HG03095 (cell line): Measurements from ENCODE around the gene LEKR1.

ENCODE experiments used
- ATAC-seq: cut with Tn5 transposase; IDR thresholded peaks from one replicate; pipeline ENCODE4 v1.9.1; 2021; ENCODE audit warnings: moderate library complexity; ENCODE audit not compliant: unreplicated experiment

The LEKR1 gene

GRCh38 chr3:157074981-157075380, 248.8 kb downstream of the LEKR1 start:
- ATAC-seq: no peak

GRCh38 chr3:157075693-157076420, 249.7 kb downstream of the LEKR1 start:
- ATAC-seq: no peak

- no peak for ATAC-seq
Observed at GRCh38 chr3:157077565-157077991, 251.4 kb downstream of the LEKR1 start.

GRCh38 chr3:157078131-157078810, 252.1 kb downstream of the LEKR1 start:
- ATAC-seq: no peak

- no peak for ATAC-seq
Observed at GRCh38 chr3:157078811-157079185, 252.6 kb downstream of the LEKR1 start.

- no peak for ATAC-seq
Observed at GRCh38 chr3:157079676-157080369, 253.7 kb downstream of the LEKR1 start.

- peak; percentile 74 for ATAC-seq
Observed at GRCh38 chr3:157081626-157082210, 255.6 kb downstream of the LEKR1 start.

DNA sequence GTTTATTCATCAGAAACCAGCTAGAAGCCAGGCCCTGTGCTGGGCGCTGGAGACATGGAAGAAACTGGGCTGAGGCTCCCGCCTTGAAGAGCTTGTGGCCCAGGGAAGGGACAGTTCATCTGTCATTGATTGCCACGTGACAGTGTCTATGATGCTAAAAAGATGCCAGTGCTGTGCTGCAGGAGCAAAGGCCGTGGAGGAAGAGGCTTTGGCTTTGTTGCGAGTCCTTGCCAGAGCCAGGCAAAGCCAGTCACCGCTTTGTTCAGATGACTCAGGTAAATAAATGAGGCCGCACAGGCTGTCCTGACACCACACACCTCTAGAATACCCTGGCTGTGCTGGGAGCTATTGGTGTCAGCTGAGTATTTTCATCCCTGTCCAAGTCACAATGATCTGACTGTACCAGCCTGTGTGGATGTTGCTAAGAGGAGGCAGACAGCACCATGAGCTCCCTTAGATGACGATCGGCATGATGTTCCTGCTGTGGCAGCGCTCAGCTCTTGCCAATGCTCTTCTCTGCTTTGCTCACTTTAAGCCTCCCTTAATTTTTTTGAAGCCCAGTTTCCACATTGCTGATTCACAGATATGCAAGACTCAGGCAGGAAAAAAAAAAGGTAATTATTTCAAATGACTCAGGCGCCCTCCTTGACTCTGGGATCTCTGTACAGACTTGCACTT, 256.3 kb downstream of the LEKR1 start:
- no peak for ATAC-seq

DNA sequence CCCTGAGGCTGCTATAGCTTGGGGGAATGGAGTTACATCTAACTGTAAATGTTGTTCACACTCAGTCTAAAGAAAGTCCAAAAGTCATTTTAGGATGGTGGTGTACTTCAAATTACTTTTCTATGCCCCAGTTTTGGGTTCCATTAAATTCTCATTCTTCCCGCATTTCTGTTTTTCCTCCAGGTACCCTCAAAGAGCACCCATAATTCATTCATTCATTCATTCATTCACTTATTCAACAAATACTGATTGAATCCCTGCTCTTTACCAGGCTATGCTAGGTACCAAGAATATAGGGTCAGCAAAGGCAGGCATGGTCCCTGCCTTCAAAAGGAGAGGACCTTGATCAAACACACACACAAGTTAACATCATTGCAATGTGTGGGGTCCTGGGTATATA, 257.7 kb downstream of the LEKR1 start:
- ATAC-seq: no peak

DNA sequence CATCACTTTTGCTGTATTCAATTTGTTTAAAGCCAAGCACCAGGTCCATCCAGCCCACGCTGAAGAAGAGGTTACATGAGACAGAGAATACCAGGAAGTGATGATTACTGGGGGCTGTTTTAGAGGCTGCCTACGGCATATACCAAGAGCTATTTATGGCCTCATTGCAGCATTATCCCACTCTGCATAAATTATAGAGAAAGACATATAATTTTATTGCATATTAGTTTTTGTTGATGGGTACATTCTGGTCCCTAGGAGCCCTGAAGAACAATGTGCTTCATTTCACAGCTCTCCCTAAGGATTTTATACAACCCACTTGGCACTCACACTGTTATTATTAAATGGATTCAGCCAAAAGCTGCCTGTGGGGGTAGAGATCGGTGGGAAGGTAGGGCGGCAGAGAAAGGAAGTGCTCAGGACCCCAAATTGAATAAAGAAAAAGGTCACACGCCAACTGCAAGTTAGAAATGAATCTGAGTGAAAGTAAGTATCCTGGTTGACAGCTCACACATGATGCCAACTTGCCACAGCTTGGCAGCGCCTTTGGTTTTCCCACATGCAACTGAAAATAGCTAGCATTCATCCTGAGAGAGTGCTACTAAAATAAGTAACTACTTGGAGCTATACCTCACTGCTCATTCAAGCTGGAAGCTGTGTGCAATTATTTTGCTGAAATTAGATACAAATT, 260.1 kb downstream of the LEKR1 start:
- ATAC-seq: no peak

DNA sequence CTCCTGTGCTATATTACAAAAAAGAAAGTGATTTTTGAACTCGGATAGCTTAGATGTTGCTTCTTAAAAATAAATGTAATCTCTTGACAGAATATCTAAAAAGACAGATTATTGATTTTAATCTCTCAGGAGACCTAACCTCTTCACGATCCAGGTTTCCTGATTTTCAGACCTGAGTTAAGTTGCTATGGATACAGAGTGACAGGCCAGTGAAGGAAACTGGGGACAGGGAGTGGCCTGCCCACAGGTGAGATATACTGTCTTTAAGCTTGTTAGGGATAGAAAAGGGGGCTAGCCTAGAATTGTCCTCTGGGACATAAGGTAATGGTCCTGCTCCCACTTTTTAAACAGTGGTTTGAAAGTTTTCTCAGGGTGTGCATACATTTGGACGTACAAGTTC, 260.6 kb downstream of the LEKR1 start:
- ATAC-seq: no peak

DNA sequence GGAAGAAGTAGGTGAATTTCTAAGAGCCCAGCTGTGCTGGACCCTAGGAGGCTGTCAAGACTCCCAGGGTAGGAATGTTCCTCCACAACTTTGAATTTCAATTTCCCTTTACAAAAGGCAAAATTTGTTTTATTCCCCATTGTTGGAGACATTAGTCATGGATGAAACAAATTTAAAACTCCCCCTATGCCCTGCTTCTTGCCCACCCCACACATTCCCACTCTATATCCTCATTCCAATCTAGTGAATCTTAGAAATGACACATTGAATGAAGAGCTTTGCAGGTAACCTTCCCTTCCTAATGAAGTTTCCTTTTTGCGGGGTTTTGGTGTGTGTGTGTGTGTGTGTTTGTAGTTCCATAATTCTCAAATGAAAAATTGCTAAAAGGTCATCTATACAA, 261.2 kb downstream of the LEKR1 start:
- no peak for ATAC-seq

GRCh38 chr3:157087780-157088600, 261.8 kb downstream of the LEKR1 start:
- ATAC-seq: no peak

DNA sequence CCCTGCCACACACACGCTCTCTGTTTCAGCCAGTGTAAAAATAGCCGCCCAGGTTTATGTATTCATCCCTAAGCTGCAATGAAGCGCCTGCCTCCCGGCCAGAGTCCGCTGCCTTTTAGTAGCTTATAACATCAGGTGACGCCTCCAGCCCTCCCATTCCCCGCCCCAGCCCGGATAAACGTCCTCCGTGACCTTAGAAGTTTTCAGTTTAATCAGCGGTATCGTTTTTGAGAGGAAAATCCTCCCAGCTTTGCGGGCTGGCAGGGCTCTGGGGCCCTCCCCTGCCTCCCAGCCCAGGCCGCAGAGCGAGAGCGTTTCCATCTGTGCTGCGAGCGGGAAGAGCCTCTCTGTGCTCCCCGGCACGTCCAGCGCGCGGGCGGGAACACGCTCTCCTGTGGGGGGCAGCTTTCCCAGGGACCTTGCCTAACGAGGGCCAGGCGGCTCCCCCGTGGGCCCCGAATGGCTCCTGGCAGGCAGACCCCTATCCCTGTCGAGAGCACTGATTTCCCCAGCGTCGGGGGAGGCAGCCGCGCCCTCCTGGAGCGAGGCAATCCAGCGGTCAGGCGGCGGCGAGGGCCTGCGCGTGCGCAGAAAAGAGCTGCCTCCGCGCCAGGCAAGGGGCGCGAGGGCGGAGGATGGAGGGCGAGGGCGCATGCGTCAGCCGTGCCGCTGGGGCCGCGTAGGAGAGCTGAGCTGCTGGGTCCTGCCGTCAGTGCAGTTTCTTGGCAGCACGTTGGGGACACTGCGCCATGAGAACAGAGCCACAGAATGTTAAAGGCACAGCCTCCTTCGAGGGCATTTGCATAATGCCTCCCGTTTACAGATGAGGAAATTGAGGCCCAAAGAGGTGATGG, 262.7 kb downstream of the LEKR1 start:
- ATAC-seq: peak; percentile 70

DNA sequence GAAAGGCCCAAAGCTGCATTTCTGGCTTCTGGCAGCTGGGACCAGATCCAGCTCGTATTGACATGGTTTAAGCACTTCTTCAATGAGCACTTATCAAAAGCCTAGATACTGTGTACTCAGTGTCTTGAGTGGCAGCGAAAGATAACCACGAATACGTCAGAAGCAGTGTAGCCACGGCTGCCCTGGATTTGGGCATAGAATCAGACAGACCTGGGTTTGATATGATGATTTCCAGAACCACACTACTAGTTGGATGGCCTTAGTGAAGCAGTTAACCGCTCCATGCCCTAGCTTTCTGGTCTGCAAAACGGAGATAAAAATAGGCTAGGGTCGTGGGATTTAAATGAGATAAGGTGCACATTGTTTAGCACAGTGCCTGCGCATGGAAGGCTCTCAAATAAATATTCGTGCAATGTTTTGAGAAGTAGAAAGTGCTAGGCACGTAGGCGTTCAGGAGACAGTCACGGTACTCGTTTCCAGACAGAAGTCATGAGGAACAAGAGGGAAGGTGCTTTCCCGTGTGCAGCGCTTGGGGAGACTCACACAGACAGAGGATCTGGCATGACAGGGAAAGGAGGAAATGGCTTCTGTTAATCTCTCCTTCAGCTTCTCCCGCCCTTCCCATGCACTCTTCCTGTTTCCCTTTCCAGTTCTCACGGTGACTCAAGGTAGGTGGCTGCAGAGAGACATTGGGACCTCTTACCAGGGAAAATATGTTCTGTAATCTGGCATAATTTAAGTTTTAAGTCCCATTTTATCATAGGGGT, 263.5 kb downstream of the LEKR1 start:
- peak; percentile 7 for ATAC-seq

GRCh38 chr3:157091083-157091833, 265.1 kb downstream of the LEKR1 start:
- no peak for ATAC-seq

- no peak for ATAC-seq
Observed at GRCh38 chr3:157092230-157092629, 266.1 kb downstream of the LEKR1 start.
